H9 (cell line): Measurements from ENCODE around the gene CD244. TPM values are rescaled to one million over a fixed set of nuclear protein-coding genes. Genes with fewer than 3 reads are reported as not detected.

Source experiments
- DNase-seq: peaks from one replicate; pipeline ENCODE4 v3.0.0-alpha.2; 2017
- H2AFZ ChIP-seq: one replicate; pipeline ENCODE4 v1.6.1; 2013; ENCODE audit warnings: mild to moderate bottlenecking, low read length, control low read depth, moderate library complexity
- H2AK5ac ChIP-seq: 2 replicates; pipeline ENCODE4 v1.6.1; 2013; ENCODE audit warnings: low read length, control low read depth, mixed read lengths; ENCODE audit not compliant: insufficient read length
- H2BK120ac ChIP-seq: one replicate; pipeline ENCODE4 v1.6.1; 2013; ENCODE audit warnings: low read depth, mild to moderate bottlenecking, low read length, control low read depth, inconsistent platforms; ENCODE audit not compliant: poor library complexity, severe bottlenecking
- H2BK12ac ChIP-seq: 2 replicates; pipeline ENCODE4 v1.6.1; 2013; ENCODE audit warnings: low read length, control low read depth, mixed read lengths, low read depth; ENCODE audit not compliant: insufficient read length
- H2BK15ac ChIP-seq: 2 replicates; pipeline ENCODE4 v1.6.1; 2013; ENCODE audit warnings: low read depth, low read length, control low read depth
- H2BK20ac ChIP-seq: one replicate; pipeline ENCODE4 v1.6.1; 2013; ENCODE audit warnings: low read depth, mild to moderate bottlenecking, low read length, control low read depth, inconsistent platforms; ENCODE audit not compliant: poor library complexity, severe bottlenecking
- H2BK5ac ChIP-seq: 2 replicates; pipeline ENCODE4 v1.6.1; 2013; ENCODE audit warnings: low read length, control low read depth, mixed read lengths; ENCODE audit not compliant: insufficient read length
- H3K14ac ChIP-seq: 2 replicates; pipeline ENCODE4 v1.6.1; 2013; ENCODE audit warnings: low read length, control low read depth; ENCODE audit not compliant: insufficient read depth
- H3K18ac ChIP-seq: 2 replicates; pipeline ENCODE4 v1.6.1; 2013; ENCODE audit warnings: low read depth, mild to moderate bottlenecking, mixed read lengths, low read length, control low read depth; ENCODE audit not compliant: insufficient read length
- H3K23ac ChIP-seq: 2 replicates; pipeline ENCODE4 v1.6.1; 2013; ENCODE audit warnings: low read length, control low read depth, mixed read lengths, low read depth; ENCODE audit not compliant: insufficient read length
- H3K23me2 ChIP-seq: 2 replicates; pipeline ENCODE4 v1.6.1; 2013; ENCODE audit warnings: low read depth, mild to moderate bottlenecking, mixed read lengths, low read length, control low read depth; ENCODE audit not compliant: insufficient read length, poor library complexity, severe bottlenecking
- H3K27ac ChIP-seq: 2 replicates; pipeline ENCODE4 v1.5.1; 2013; ENCODE audit warnings: low read length, control low read depth, mixed read lengths, low read depth; ENCODE audit not compliant: insufficient read length
- H3K27me3 ChIP-seq: 2 replicates; pipeline ENCODE4 v1.6.1; 2013; ENCODE audit warnings: low read length, control low read depth, inconsistent platforms; ENCODE audit not compliant: insufficient read depth
- H3K4ac ChIP-seq: 2 replicates; pipeline ENCODE4 v1.6.1; 2013; ENCODE audit warnings: low read depth, mild to moderate bottlenecking, control low read depth, inconsistent platforms, low read length, moderate library complexity
- H3K4me1 ChIP-seq: 2 replicates; pipeline ENCODE4 v1.6.1; 2013; ENCODE audit warnings: low read length, control low read depth, inconsistent platforms; ENCODE audit not compliant: insufficient read depth
- H3K4me2 ChIP-seq: 2 replicates; pipeline ENCODE4 v1.6.1; 2013; ENCODE audit warnings: low read length, control low read depth, mixed read lengths; ENCODE audit not compliant: insufficient read length, insufficient read depth
- H3K56ac ChIP-seq: 2 replicates; pipeline ENCODE4 v1.6.1; 2013; ENCODE audit warnings: low read depth, mild to moderate bottlenecking, mixed read lengths, low read length, control low read depth; ENCODE audit not compliant: insufficient read length
- H3K79me1 ChIP-seq: 2 replicates; pipeline ENCODE4 v1.6.1; 2013; ENCODE audit warnings: low read depth, mild to moderate bottlenecking, moderate library complexity, low read length, control low read depth, inconsistent platforms; ENCODE audit not compliant: insufficient read depth, poor library complexity, severe bottlenecking
- H3K79me2 ChIP-seq: 2 replicates; pipeline ENCODE4 v1.6.1; 2013; ENCODE audit warnings: low read length, control low read depth, inconsistent platforms; ENCODE audit not compliant: insufficient read depth
- H3K9ac ChIP-seq: 2 replicates; pipeline ENCODE4 v1.6.1; 2013; ENCODE audit warnings: low read length, control low read depth, mixed read lengths; ENCODE audit not compliant: insufficient read length; ENCODE audit errors: extremely low read depth
- H3K9me3 ChIP-seq: one replicate; pipeline ENCODE4 v1.6.1; 2013; ENCODE audit warnings: low read depth, low read length, inconsistent platforms; ENCODE audit not compliant: control insufficient read depth
- H3T11ph ChIP-seq: one replicate; pipeline ENCODE4 v1.6.1; 2013; ENCODE audit warnings: mild to moderate bottlenecking, low read length, control low read depth, inconsistent platforms
- H4K20me1 ChIP-seq: one replicate; pipeline ENCODE4 v1.6.1; 2013; ENCODE audit not compliant: control insufficient read depth, insufficient read length, insufficient read depth
- H4K5ac ChIP-seq: 2 replicates; pipeline ENCODE4 v1.6.1; 2013; ENCODE audit warnings: low read depth, mild to moderate bottlenecking, mixed read lengths, low read length, control low read depth; ENCODE audit not compliant: insufficient read length
- H4K8ac ChIP-seq: replicated peaks from 2 replicates; pipeline ENCODE4 v1.6.1; 2013; ENCODE audit warnings: low read length, control low read depth, mixed read lengths, low read depth; ENCODE audit not compliant: insufficient read length
- H4K91ac ChIP-seq: 2 replicates; pipeline ENCODE4 v1.6.1; 2013; ENCODE audit warnings: low read depth, mild to moderate bottlenecking, moderate library complexity, mixed read lengths, low read length, control low read depth; ENCODE audit not compliant: insufficient read length
- H3K27ac Mint-ChIP-seq, 3 experiments: 2 replicates in 2 of 3; 3 replicates in 1 of 3; pipeline ENCODE4 v1.8.0; 2020 to 2021; ENCODE audit warnings: mixed read lengths in 3 of 3, mild to moderate bottlenecking in 1 of 3, moderate library complexity in 1 of 3
- H3K27me3 Mint-ChIP-seq: 2 replicates; pipeline ENCODE4 v1.8.0; 2021; ENCODE audit warnings: low read depth, mild to moderate bottlenecking, moderate library complexity, mixed read lengths
- H3K36me3 Mint-ChIP-seq, 3 experiments: 2 replicates in 2 of 3; 3 replicates in 1 of 3; pipeline ENCODE4 v1.8.0; 2020 to 2021; ENCODE audit warnings: low read depth in 3 of 3, mixed read lengths in 3 of 3; ENCODE audit not compliant: insufficient read depth in 1 of 3
- H3K4me1 Mint-ChIP-seq, 2 experiments: 2 replicates each; pipeline ENCODE4 v1.8.0; 2020; ENCODE audit warnings: mixed read lengths in 2 of 2
- H3K4me3 Mint-ChIP-seq, 2 experiments: 2 replicates in 1 of 2; 3 replicates in 1 of 2; pipeline ENCODE4 v1.8.0; 2020 to 2021; ENCODE audit warnings: mild to moderate bottlenecking in 2 of 2, mixed read lengths in 2 of 2, moderate library complexity in 1 of 2
- H3K9me3 Mint-ChIP-seq, 2 experiments: 2 replicates in 1 of 2; 3 replicates in 1 of 2; pipeline ENCODE4 v1.8.0; 2020; ENCODE audit warnings: mild to moderate bottlenecking in 2 of 2, mixed read lengths in 2 of 2, moderate library complexity in 1 of 2
- CTCF ChIP-seq: fragments of 200-600 bp; sonication (generic); conservative IDR thresholded peaks from 3 replicates; pipeline ENCODE4 v1.8.0; 2021; ENCODE audit warnings: antibody characterized with exemption, mild to moderate bottlenecking
- WGBS: extraction: QIAGEN DNeasy Blood & Tissue Kit; methylation state at CpG from one replicate; pipeline ENCODE4 v1.1.7; 2013; ENCODE audit warnings: missing lambda C conversion rate, low lambda C conversion rate, mixed read lengths; ENCODE audit not compliant: insufficient read length; ENCODE audit errors: extremely low coverage; 5-methylcytosine and 5-hydroxymethylcytosine counted together
- total RNA-seq: library from RNA; stranded (reverse); gene quantifications from 2 replicates; pipeline ENCODE4 v1.2.1, GENCODE V29; 2021

Gene CD244
- total RNA-seq, 1 experiment from 2014 or later, result not detected

- H4K91ac ChIP-seq, result no peak overlapping the region
- no peak overlapping the region for H3K4ac ChIP-seq
- no peak overlapping the region for H3K14ac ChIP-seq
- no peaks in the 10 kb centered on the region for H3K23me2 ChIP-seq
- H3K27me3 Mint-ChIP-seq, result peaks cover 3% of the 10 kb centered on the region; the same call in 1 of the 2 replicates
- H2BK120ac ChIP-seq, result no peak overlapping the region
- H3K18ac ChIP-seq, result no peak overlapping the region
- H2BK5ac ChIP-seq, result no peak overlapping the region
- H3K27ac Mint-ChIP-seq, result no peak overlapping the region
- peaks cover 8 to 9% of the 10 kb centered on the region in 2 experiments; a peak in 4 of 5 replicates for H3K9me3 Mint-ChIP-seq
- no peaks in the 10 kb centered on the region for H3K79me2 ChIP-seq
- no peak for DNase-seq
- no peak overlapping the region for H3K27ac ChIP-seq
- no peak overlapping the region for H4K8ac ChIP-seq
- H3K4me3 Mint-ChIP-seq, result no peak overlapping the region
- no peaks in the 10 kb centered on the region for H3K79me1 ChIP-seq
- no peaks in the 10 kb centered on the region for H3K4me1 Mint-ChIP-seq
- no peak overlapping the region for H2BK15ac ChIP-seq
- H2BK12ac ChIP-seq, result no peak overlapping the region
- no CpG with 5 or more reads among the region's 43 CpGs for WGBS
- H3K27me3 ChIP-seq, result no peaks in the 10 kb centered on the region
- no peak overlapping the region for H4K5ac ChIP-seq
- no peak overlapping the region for H2BK20ac ChIP-seq
- H3T11ph ChIP-seq, result no peak overlapping the region
- H3K56ac ChIP-seq, result no peak overlapping the region
- no peak for TF ChIP-seq CTCF
- no peak overlapping the region for H3K4me2 ChIP-seq
- H3K4me1 ChIP-seq, result no peaks in the 10 kb centered on the region
- no peak overlapping the region for H3K23ac ChIP-seq
- H4K20me1 ChIP-seq, result no peaks in the 10 kb centered on the region
- H3K9ac ChIP-seq, result no peak overlapping the region
- no peaks in the 10 kb centered on the region for H3K9me3 ChIP-seq
- no peak overlapping the region for H2AFZ ChIP-seq
- H3K36me3 Mint-ChIP-seq, result peaks cover 0 to 11% (median 1%) of the 10 kb centered on the region in 3 experiments; a peak in 4 of 7 replicates
- H2AK5ac ChIP-seq, result no peak overlapping the region
Observed at GRCh38 chr1:160801836-160802580, 60.7 kb downstream of the CD244 start.
